Neural crest cell (in vitro differentiated cells): ENCODE data around the gene SIPA1L3. TPM values are rescaled to one million over a fixed set of nuclear protein-coding genes. Genes with fewer than 3 reads are reported as not detected.
A peak's percentile ranks its signal among the peaks of the same experiment; 100 is the strongest.

Source experiments
- DNase-seq: peaks from one replicate; pipeline ENCODE4 v3.0.0; 2021; ENCODE audit warnings: low read depth, mixed read lengths, low spot score
- H3K27ac Mint-ChIP-seq: one replicate; pipeline ENCODE4 v1.8.0; 2021; ENCODE audit warnings: mild to moderate bottlenecking, mixed read lengths; ENCODE audit not compliant: unreplicated experiment
- H3K27me3 Mint-ChIP-seq: 2 replicates; pipeline ENCODE4 v1.8.0; 2021; ENCODE audit warnings: low read depth, mild to moderate bottlenecking, mixed read lengths
- H3K36me3 Mint-ChIP-seq: 2 replicates; pipeline ENCODE4 v1.8.0; 2021; ENCODE audit warnings: low read depth, mild to moderate bottlenecking, mixed read lengths
- H3K4me1 Mint-ChIP-seq: 2 replicates; pipeline ENCODE4 v1.8.0; 2021; ENCODE audit warnings: mixed read lengths
- H3K4me3 Mint-ChIP-seq: one replicate; pipeline ENCODE4 v1.8.0; 2021; ENCODE audit warnings: mild to moderate bottlenecking, mixed read lengths
- H3K9me3 Mint-ChIP-seq: 2 replicates; pipeline ENCODE4 v1.8.0; 2021; ENCODE audit warnings: mixed read lengths
- total RNA-seq: library from RNA; stranded (reverse); gene quantifications from 2 replicates; pipeline ENCODE4 v1.2.1, GENCODE V29; 2021
- TF ChIP-seq, protein P1 (sequence below): fragments of 200-600 bp; sonication (generic); conservative IDR thresholded peaks from 2 replicates; pipeline ENCODE4 v1.5.0; 2021; ENCODE audit warnings: antibody characterized with exemption, mild to moderate bottlenecking

SIPA1L3 gene
- total RNA-seq, 1 donor from 2014 or later: 41.2 TPM

DNA sequence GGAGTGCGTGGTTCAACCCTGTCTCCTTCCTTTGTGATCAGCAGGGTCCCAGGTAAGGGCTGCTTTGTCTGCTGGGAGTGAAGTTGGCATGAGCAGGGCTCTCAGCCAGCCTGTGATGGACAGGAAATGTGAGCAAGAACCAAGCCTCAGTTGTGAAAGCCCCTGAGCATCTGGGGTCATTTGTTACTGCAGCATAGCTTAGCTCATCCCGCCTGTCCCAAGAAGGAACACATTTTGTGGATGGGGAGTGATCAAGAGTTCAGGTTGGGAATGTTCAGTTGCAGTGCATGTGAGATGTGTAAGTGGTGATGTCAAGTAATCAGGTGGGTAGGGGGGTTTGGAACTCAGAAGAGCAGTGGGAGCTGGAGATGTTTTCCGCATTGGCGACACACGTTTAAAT lies 164.6 kb downstream of the SIPA1L3 start:
- H3K27ac Mint-ChIP-seq: no peak overlapping the region
- H3K4me3 Mint-ChIP-seq: no peak overlapping the region
- DNase-seq: no peak
- H3K4me1 Mint-ChIP-seq: peaks cover 28% of the 10 kb centered on the region
- H3K27me3 Mint-ChIP-seq: no peaks in the 10 kb centered on the region
- H3K36me3 Mint-ChIP-seq: no peaks in the 10 kb centered on the region
- no peaks in the 10 kb centered on the region for H3K9me3 Mint-ChIP-seq
- TF ChIP-seq, protein P1, sequence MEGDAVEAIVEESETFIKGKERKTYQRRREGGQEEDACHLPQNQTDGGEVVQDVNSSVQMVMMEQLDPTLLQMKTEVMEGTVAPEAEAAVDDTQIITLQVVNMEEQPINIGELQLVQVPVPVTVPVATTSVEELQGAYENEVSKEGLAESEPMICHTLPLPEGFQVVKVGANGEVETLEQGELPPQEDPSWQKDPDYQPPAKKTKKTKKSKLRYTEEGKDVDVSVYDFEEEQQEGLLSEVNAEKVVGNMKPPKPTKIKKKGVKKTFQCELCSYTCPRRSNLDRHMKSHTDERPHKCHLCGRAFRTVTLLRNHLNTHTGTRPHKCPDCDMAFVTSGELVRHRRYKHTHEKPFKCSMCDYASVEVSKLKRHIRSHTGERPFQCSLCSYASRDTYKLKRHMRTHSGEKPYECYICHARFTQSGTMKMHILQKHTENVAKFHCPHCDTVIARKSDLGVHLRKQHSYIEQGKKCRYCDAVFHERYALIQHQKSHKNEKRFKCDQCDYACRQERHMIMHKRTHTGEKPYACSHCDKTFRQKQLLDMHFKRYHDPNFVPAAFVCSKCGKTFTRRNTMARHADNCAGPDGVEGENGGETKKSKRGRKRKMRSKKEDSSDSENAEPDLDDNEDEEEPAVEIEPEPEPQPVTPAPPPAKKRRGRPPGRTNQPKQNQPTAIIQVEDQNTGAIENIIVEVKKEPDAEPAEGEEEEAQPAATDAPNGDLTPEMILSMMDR: no peak

DNA sequence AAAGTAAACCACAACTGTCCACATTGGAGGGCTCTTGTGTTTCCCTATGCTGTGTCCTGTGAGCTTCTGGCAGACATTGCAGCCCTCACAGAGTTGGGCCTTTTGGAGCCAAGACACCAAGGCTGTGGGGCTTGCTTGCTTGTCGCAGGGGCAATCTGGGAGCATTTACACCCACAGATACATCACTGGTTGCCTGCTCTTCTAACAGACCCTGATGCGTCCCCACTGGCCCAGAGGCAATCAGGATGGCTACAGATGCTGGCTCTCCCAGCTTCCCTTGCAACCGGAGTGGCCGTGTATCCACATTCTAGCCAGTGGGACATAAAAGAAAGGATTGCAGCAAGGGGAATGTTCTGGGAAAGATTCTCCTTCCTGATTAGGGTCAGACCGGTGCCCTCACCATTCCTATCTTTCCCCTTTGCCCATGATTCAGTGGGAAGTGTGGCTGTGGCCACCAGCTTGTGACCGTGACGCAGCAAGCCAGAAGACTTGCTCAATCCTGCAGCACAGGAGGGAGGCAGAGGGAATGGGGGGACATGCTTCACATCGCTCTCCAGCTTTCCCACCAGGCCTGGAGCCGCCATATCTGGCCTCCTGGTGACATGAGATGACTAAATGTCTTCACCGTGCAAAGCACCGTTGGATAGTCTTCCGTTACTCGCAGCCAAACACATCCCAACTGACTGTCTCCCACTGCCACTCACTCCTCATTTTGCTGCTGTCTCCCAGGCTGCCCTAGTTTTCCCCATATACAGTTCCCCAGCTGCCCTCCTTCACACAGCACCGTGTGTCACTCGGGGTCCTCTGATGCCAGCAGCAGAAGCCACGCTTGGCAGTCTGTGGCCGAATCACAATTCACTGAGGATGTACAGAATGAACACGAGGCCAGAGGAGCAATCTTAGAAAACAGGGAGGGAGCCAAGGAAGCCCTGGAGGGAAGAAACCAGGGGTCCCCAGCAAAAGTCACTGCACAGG lies 166.1 kb downstream of the SIPA1L3 start:
- Mint-ChIP-seq H3K4me1 (peaks cover 28% of the 10 kb centered on the region), H3K27ac (no peak overlapping the region), H3K9me3 (no peaks in the 10 kb centered on the region), H3K36me3 (no peaks in the 10 kb centered on the region), H3K27me3 (no peaks in the 10 kb centered on the region), H3K4me3 (no peak overlapping the region)
- no peak for DNase-seq
- TF ChIP-seq, protein P1: no peak

GRCh38 chr19:38073841-38074685 lies 167.1 kb downstream of the SIPA1L3 start:
- TF ChIP-seq, protein P1: peak; percentile 34
- peaks cover 4% of the 10 kb centered on the region for H3K36me3 Mint-ChIP-seq
- H3K27me3 Mint-ChIP-seq: no peaks in the 10 kb centered on the region
- H3K4me1 Mint-ChIP-seq: peaks cover 29% of the 10 kb centered on the region
- no peaks in the 10 kb centered on the region for H3K9me3 Mint-ChIP-seq
- peak overlapping the region; percentile 84 for H3K27ac Mint-ChIP-seq
- H3K4me3 Mint-ChIP-seq: no peak overlapping the region
- peak; percentile 22 for DNase-seq

DNA sequence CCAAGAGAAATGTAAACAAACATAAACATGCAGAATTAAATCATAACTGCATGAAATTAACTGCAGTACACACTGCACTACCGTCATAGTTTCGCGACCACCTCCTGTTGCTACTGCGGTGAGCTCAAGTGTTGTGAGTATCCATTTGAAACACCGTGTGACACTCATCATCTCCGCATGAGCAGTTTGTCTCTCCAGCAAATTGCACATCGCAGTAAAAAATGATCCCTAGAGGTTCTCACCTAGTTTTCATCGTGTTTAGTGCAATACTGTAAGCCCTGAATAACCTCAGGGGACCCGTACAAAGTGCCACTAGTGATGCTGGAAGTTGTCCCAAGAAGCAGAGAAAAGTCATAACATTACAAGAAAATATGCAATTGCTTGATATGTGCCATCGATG lies 169.3 kb downstream of the SIPA1L3 start:
- H3K27me3 Mint-ChIP-seq: no peaks in the 10 kb centered on the region
- no peak overlapping the region for H3K4me3 Mint-ChIP-seq
- DNase-seq: no peak
- no peaks in the 10 kb centered on the region for H3K9me3 Mint-ChIP-seq
- peaks cover 4% of the 10 kb centered on the region for H3K36me3 Mint-ChIP-seq
- TF ChIP-seq, protein P1: no peak
- H3K4me1 Mint-ChIP-seq: peaks cover 21% of the 10 kb centered on the region
- no peak overlapping the region for H3K27ac Mint-ChIP-seq

DNA sequence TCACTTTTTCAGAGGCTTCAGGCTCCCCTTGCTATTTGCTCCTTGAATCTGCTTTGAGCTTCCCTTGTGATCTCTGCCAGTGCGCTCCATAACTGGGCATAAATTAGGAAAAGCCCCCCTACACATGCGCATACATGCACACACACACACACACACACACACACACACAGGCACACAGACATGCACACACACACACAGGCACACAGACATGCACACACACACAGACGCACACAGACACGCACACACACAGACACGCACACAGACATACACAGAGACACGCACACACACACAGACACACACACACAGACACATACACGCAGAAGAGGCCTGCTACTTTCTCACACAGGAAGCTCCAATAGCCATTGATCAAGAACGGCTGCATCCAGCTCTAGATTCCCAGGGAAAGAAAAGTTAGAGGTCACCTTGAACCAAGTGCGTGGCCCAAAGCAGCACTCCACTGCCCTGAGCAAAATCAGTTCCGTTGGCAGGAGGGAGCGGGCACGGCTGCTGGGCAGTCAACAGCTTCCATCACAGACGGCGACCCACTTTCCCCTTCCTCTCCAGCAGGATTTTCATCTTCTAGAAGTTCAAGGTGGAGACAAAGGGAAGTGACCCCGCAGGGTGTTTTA lies 171.4 kb downstream of the SIPA1L3 start:
- Mint-ChIP-seq H3K36me3 (peaks cover 7% of the 10 kb centered on the region), H3K9me3 (no peaks in the 10 kb centered on the region), H3K27me3 (no peaks in the 10 kb centered on the region), H3K4me3 (no peak overlapping the region), H3K27ac (no peak overlapping the region), H3K4me1 (peaks cover 19% of the 10 kb centered on the region)
- no peak for DNase-seq
- TF ChIP-seq, protein P1: no peak
